T-helper 1 cell treated with Interleukin-12 subunit alpha and Interleukin-12 subunit beta and Interleukin-4 antibody, amounts not matched to agents 30 ng/mL and 1 ng/mL, for 36 hours (primary cell): ENCODE data around the gene ACSBG1. TPM values are rescaled to one million over a fixed set of nuclear protein-coding genes. Genes with fewer than 3 reads are reported as not detected.

Source experiments
- intact Hi-C: fragments of 100-400 bp; cut with micrococcal nuclease; formaldehyde crosslinking; loops from one replicate; pipeline ENCODE4 v1.15.1; 2024
- total RNA-seq: library from RNA; stranded (reverse); gene quantifications from 2 replicates; pipeline ENCODE4 v1.2.3, GENCODE V29; 2022

ACSBG1 gene
- total RNA-seq = not detected in 2 replicates

DNA sequence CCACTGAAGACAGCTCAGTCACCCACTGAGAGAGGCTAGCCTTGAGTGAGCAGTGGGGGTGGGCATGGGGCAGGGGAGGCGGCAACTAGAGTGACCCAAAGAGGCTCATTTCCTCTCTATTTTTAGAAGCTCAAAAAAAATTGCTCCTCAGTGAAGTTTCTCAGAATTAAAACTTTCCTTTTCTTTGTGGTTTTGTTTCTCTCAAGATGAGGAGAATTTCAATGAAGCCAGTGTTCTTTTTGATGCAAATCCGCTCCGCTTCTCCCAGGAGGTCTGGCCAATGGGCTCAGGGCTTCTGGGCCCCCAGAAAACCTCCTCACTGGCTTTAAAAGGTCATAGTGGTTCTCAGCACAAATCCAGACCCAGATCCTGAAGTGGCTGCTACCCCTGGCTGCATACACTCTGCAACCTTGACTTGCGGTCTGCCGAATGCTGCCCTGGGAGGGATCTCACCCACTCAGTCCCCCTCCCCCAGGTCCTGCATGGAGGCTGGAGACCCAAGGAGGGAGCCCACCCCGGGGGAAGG lies at the start of gene ACSBG1:
ACSBG1 (minus strand) TSS at position 51 of the 526 bp plus-strand sequence. CDS start 64 bp downstream, outside the sequence.
- intact Hi-C loops = no loop called here

- intact Hi-C loops = no loop called here
These were observed 48.0 kb upstream of the ACSBG1 start for GRCh38 chr15:78282324-78282723.

GRCh38 chr15:78280319-78281072 lies 46.1 kb upstream of the ACSBG1 start:
- intact Hi-C loops = no loop called here

GRCh38 chr15:78276064-78276943 lies 41.9 kb upstream of the ACSBG1 start:
- intact Hi-C loops = no loop called here

DNA sequence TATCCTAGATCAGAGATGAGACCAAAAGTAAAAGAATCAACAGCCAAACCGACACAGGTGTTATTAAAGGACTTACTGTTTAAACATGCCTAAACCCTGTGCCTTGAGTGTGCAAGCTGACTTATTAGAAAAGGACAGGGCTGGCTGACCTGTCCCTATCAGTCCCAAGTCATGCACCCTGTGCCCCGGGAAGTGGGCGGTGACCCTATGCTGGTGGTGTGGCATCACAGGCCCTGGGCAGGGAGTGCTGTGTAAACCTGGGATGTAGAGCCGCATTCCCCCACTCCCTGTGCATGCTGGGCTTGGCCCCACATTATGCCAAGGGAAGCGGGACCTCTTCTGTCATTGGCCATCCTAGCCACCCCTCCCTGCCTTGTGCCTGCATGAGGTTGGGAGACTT lies 40.6 kb upstream of the ACSBG1 start:
- intact Hi-C loops = no loop called here

- intact Hi-C loops = no loop called here
These were observed 38.4 kb upstream of the ACSBG1 start for GRCh38 chr15:78272776-78273175.

GRCh38 chr15:78272316-78272715 lies 38.0 kb upstream of the ACSBG1 start:
- intact Hi-C loops = no loop called here

DNA sequence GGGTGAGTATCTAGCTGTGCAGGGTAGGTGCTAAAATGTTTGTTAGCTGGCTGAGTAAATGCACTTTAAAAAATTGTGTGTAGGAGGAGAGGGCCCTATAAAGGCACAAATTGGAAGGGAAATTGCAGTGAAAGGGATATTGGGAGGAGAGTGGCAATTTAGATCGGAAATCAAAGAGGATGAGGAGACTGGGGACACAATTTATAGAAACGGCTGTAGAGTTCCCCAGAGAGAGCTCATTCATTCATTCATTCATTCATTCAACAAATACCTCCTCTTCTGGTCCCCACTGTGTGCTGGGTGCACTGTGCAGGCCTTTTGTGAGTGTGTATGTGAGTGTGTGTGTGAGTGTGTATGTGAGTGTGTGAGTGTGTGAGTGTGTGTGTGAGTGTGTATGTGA lies 32.4 kb upstream of the ACSBG1 start:
- intact Hi-C loops = no loop called here

DNA sequence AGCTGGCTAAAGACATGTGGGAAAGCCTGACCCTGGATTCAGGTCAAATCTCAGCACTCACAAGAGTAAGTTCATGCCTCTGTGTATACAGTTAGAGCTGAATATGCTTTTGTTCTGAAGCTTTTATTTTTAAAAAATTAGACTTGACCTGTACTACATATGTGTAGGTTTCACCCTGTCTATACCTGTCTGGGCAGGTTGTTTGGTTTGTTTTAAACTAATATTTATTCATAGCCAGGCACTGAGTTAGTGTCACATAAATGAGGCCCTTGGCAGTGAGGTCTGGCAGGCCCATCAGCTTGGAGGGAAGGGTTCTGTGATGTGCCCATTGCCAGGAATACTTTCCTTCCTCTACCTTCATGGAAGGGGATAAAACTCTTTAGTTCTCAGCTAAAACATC lies 31.9 kb upstream of the ACSBG1 start:
- intact Hi-C loops = no loop called here

- intact Hi-C loops = loop anchor here (1.0 kb wide), 1 partner anchor 34 kb away; the partner anchor contains the start of gene SKIC8
These were observed 31.4 kb upstream of the ACSBG1 start for GRCh38 chr15:78265752-78266224.

- intact Hi-C loops = loop anchor here (1.0 kb wide), 1 partner anchor 34 kb away; the partner anchor contains the start of gene SKIC8
These were observed 30.7 kb upstream of the ACSBG1 start for GRCh38 chr15:78265137-78265460.

GRCh38 chr15:78264304-78265136 lies 30.2 kb upstream of the ACSBG1 start, which contains the start of gene DNAJA4:
DNAJA4 (plus strand) TSS chr15:78264562; CDS start chr15:78264764, 202 bp downstream.
- intact Hi-C loops = loop anchor here (1.0 kb wide), 2 partner anchors 35 to 174 kb away; partner anchors contain the start of genes IREB2 and SKIC8

GRCh38 chr15:78263907-78264303 lies 29.5 kb upstream of the ACSBG1 start:
- intact Hi-C loops = loop anchor here (1.0 kb wide), 1 partner anchor 174 kb away; the partner anchor contains the start of gene IREB2

DNA sequence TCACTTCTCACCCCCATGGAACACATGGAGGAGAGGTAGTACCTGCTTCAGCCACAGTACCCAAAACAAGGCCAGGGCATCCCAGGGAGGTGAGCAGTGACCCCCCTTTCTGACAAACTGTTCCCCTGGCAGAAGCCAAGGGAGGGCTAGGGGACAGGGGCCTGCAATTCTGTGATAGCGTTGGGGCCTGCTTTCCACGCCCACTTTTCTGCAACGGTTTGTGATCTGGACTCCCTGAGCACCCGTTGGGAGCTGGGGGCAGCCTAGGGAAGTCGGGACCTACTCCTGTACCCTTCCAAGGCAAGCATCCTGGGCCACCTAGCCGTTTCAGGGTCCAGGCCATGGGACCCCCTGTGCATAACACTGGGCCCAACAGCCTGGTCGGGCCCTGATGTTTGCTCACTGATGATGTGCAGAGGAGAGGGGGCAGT lies 29.0 kb upstream of the ACSBG1 start:
- intact Hi-C loops = no loop called here

DNA sequence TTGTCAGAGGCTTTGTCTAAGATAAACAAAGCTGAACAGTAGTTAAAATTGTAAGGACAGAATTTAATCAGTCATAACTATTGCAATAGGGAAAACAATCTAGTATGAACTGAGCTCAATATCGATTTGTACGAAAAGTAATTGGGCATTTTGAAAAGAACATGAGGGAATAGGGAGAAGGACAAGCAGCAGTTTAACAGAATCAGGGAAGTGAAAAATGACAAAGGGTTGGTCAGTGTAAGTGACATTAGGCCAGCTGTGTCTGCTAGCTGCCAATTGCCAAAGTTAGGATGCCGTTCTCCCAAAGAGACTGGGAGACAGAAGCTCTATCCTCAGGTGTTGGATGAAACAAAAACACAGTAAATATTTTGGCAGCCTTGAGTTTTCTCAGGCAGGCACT lies 26.7 kb upstream of the ACSBG1 start:
- intact Hi-C loops = no loop called here

GRCh38 chr15:78260489-78260888 lies 26.1 kb upstream of the ACSBG1 start:
- intact Hi-C loops = no loop called here

DNA sequence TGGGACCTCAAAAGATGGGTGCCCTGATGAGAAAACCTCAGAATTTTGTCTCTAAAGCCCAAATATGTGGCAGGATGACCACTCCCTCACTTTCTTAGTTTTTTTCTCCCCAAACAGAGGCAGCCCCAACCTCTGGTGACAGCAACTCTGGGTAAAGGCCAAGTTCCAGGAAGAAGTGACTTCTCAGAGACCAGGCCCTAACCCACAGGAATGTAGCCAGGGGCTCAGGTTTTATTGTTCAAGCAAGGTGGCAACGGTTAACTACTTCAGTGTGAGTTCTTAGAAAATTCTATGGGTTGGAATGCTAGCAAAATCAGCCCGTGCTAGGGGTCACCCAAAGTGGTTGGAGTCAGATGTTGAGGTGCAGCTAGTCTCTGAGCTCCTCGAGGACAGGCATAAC lies 24.9 kb upstream of the ACSBG1 start:
- intact Hi-C loops = no loop called here

DNA sequence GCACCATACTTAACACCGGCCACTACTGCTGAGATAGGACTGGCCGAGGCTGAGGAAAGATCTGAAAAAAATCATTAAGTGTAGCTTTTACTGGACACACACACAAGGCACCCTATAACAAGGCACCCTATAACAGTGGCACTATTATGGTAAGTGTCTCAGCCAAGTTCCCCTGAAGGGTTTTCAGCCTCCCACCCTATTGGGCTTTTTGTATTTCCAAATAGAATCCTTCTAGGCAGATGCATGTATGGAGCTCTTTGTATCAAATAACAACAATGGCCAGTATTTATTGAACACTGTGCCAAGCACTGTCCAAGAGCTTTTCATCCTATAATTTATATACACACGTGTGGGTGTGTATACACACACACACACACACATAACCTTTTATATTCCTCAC lies 23.3 kb upstream of the ACSBG1 start:
- intact Hi-C loops = no loop called here

GRCh38 chr15:78256044-78256437 lies 21.7 kb upstream of the ACSBG1 start:
- intact Hi-C loops = no loop called here

DNA sequence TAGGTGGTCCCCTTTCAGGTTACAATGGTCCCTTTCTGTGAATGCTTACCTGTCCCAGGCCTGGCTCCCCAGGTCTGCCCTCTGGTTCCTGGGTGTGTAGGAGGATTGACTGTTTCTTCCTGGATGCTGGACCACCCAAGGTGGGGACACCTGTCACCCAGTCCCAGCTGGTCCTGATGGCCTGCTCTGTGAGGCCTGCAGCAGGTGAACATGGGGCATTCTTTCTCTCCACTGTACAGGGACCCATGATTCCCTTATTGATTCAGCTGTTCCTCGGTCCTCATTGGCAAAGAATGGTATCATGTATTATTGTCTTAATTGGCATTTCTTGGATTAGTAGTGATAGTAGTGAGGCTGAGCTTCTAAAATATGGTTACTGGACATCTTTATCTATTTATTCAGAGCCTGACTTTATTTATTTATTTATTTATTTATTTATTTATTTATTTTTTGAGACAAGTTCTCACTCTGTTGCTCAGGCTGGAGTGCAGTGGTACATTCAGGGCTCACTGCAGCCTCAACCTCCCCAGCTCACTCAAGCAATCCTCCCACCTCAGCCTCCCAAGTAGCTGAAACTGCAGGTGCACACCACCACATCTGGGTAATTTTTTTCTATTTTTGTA lies 21.2 kb upstream of the ACSBG1 start:
- intact Hi-C loops = no loop called here
